HG02759 (cell line): ENCODE results near the gene KRTAP12-4.
"Not testable (repeated sequence)": the region's sequence is repeated elsewhere in the genome, so short reads cannot be mapped to it uniquely, and the experiment has no call there.

Experiments used
- ATAC-seq: cut with Tn5 transposase; IDR thresholded peaks from one replicate; pipeline ENCODE4 v1.9.1; 2021; ENCODE audit warnings: mild to moderate bottlenecking, moderate library complexity; ENCODE audit not compliant: unreplicated experiment

The KRTAP12-4 gene

GRCh38 chr21:44613386-44614155 lies 40.9 kb downstream of the KRTAP12-4 start:
- no peak for ATAC-seq

- no peak for ATAC-seq
These were observed 41.7 kb downstream of the KRTAP12-4 start for GRCh38 chr21:44612669-44613229.

GRCh38 chr21:44612029-44612486 lies 42.4 kb downstream of the KRTAP12-4 start, which contains the start of gene KRTAP10-8:
TSS of gene KRTAP10-8 (plus strand) at chr21:44612079. CDS start at chr21:44612101, 22 bp downstream.
- ATAC-seq = no peak

DNA sequence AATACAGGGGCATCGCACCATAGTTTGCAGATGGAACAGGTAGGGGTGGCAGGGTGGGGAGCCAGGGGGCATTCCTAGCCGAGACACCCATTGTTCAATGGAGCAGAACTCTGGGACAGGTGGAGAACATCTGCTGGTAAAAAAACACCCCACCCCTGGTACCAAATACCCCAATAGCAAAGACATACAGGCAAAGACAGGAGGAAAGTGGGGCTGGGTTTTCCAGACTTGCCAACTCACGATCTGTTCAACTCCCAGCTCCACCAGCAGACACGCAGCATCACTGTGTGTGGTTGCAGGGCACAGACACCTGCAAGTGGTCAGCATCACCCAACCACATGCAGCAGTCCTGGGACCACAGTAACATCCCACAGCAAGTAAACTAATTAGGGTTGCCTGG lies 42.9 kb downstream of the KRTAP12-4 start:
- no peak for ATAC-seq

DNA sequence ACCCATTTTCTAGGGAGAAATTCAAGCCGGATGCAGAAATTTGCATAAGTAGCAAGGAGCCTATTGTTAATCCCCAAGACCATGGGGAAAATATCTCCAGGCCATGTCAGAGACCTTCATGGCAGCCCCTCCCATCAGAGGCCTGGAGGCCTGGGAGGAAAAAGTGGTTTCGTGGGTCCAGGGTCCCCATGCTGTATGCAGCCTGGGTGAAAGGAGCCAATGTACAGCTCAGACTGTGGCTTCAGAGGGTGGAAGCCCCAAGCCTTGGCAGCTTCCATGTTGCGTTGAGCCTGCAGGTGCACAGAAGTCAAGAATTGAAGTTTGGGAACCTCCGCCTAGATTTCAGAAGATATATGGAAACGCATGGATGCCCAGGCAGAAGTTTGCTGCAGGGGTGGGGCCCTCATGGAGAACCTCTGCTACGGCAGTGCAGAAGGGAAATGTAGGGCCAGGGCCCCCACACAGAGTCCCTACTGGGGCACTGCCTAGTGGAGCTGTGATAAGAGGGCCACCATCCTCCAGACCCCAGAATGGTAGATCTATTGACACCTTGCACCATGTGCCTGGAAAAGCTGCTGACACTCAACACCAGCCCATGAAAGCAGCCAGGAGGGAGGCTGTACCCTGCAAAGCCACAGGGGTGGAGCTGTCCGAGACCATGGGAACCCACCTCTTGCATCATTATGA lies 44.2 kb downstream of the KRTAP12-4 start:
- not testable (repeated sequence) for ATAC-seq

- ATAC-seq = no peak
These were observed 45.3 kb downstream of the KRTAP12-4 start for GRCh38 chr21:44609193-44609592.

- no peak for ATAC-seq
These were observed 48.0 kb downstream of the KRTAP12-4 start for GRCh38 chr21:44606495-44606894.
